Right lobe of liver (tissue), 6 donors: Measurements from ENCODE around the gene CALML4. TPM values are rescaled to one million over a fixed set of nuclear protein-coding genes. Genes with fewer than 3 reads are reported as not detected.
"Not testable (repeated sequence)": the region's sequence is repeated elsewhere in the genome, so short reads cannot be mapped to it uniquely, and the experiment has no call there.

Experiments used
- ATAC-seq, 4 donors: fragments of 200-7000 bp; cut with Tn5 transposase; one replicate each; pipeline ENCODE4 v1.9.1; 2020; ENCODE audit warnings: mild to moderate bottlenecking in 4 of 4, moderate library complexity in 4 of 4
- DNase-seq, 3 donors: peaks; one replicate each; pipeline ENCODE4 v3.0.0-alpha.2; 2020
- H3K27ac ChIP-seq, 3 donors: fragments of 200-600 bp; one replicate each; pipeline ENCODE4 v1.8.0; 2022
- H3K27me3 ChIP-seq, 2 donors: fragments of 200-600 bp; one replicate each; pipeline ENCODE4 v1.8.0; 2022
- H3K36me3 ChIP-seq, 4 donors: fragments of 200-600 bp; sonication (generic) in 1 of 4; one replicate each; pipeline versions ENCODE4 v1.5.1 to v1.8.0; 2017 to 2022; ENCODE audit warnings: control low read depth in 1 of 4
- H3K4me1 ChIP-seq, 4 donors: fragments of 200-600 bp; sonication (generic) in 1 of 4; one replicate each; pipeline versions ENCODE4 v1.5.1 to v1.8.0; 2017 to 2022; ENCODE audit warnings: control low read depth in 1 of 4
- H3K4me3 ChIP-seq, 3 donors: fragments of 200-600 bp; one replicate each; pipeline ENCODE4 v1.8.0; 2022
- H3K9me3 ChIP-seq, 4 donors: fragments of 200-600 bp; sonication (generic) in 1 of 4; one replicate each; pipeline versions ENCODE4 v1.5.1 to v1.8.0; 2017 to 2022; ENCODE audit warnings: control low read depth in 1 of 4
- POLR2A ChIP-seq: fragments of 450-650 bp; IDR thresholded peaks from one replicate; pipeline ENCODE4 v1.6.1; 2017; ENCODE audit warnings: antibody characterized with exemption, mild to moderate bottlenecking
- WGBS: methylation state at CpG from one replicate; pipeline ENCODE4 v1.1.6; 2018; ENCODE audit warnings: low coverage, low lambda C conversion rate; ENCODE audit not compliant: insufficient coverage; ENCODE audit errors: missing lambda C conversion rate; 5-methylcytosine and 5-hydroxymethylcytosine counted together
- intact Hi-C, 2 donors: fragments of 100-400 bp; cut with DNase I; formaldehyde crosslinking; loops; one replicate each; pipeline versions ENCODE4 v1.11.2 to v1.14.1; 2022
- total RNA-seq, 6 experiments: library from RNA; depleted of rRNA in 2 of 6; stranded (reverse); fragments of >200 nt in 2 of 6; fragmentation: NEBNext Ultra II Directional in 3 of 6; extraction: Animal tissue kit (Norgen Biotek cat#: 25700) in 3 of 6; gene quantifications; one replicate each; pipeline versions ENCODE4 v1.1.0 to v1.2.4, GENCODE V29; 2016 to 2023
- TF ChIP-seq, protein P1 (sequence below), 4 donors: fragments of 200-600 bp in 3 of 4; fragments of 450-650 bp in 1 of 4; IDR thresholded peaks; one replicate each; pipeline versions ENCODE4 v1.5.1 to v1.8.0; 2016 to 2022; ENCODE audit warnings: antibody characterized with exemption in 4 of 4, mild to moderate bottlenecking in 2 of 4
- donor health status: DM: no; HTN: yes; CAD: no.
- donor health status: DM: no; HTN: no; CAD: no.
- donor health status: DM: no; HTN: no; CAD: no.
- donor health status: DM: no; HTN: yes; CAD: no.
- donor health status: DM: no; HTN: yes; CAD: no.

The CALML4 gene
- total RNA-seq, 6 experiments from 2014 or later = 3.3 to 9.8 (median 6.1) TPM

DNA sequence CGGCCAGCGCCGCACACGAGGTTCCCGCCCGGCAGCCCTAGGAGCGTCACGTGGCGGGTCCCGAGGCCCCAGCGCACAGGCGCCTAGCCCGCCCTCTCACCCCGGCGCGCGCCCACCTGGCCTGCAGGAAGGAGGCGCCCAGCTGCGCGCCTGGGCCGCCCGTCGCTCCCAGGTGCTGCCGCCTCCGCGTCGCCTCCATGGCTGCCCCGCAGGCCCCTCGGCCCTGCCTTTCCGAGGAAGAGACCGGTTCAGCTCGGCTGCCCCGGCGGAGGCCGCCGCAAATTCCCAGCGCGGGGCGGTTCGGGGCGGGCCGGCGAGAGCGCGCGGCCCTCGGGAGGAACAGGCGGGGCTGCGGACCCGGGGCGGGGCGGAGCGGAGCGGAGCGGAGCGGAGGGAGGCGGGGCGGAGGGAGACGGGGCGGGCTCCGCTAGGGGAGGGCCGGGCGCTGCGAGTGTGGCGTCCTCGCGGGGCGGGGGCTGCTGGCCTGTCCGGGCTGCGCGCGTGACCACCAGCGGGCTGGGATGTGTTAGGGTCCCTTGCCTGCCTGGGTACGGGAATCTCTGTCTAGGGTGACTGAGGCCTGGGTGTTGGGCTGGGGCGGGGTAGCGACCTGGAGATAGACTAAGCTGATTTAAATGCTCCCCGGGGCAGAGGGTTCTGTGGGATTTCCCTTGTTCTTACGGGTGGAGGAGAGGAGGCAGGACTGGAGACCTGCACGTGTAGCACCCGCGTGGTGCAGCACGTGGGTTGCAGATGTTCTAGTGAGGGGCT lies 24.4 kb upstream of the CALML4 start, which contains the start of gene CLN6:
CLN6 (minus strand) TSS at position 343 of the 771 bp plus-strand sequence; CDS start at position 199, 144 bp downstream.
- Histone ChIP-seq H3K9me3 (no peaks in the 10 kb centered on the region), H3K27me3 (no peaks in the 10 kb centered on the region), H3K4me1 (peaks cover 0 to 30% (median 9%) of the 10 kb centered on the region in 4 donors), H3K4me3 (peak within 1 kb of the TSS; percentile 67 to 94 (median 89)), H3K36me3 (no peaks in the 10 kb centered on the region), H3K27ac (peak within 1 kb of the TSS; percentile 68 to 85 (median 82))
- ATAC-seq = peak; percentile 87 to 95 (median 92)
- peak; percentile 63 for TF ChIP-seq POLR2A
- TF ChIP-seq, protein P1, sequence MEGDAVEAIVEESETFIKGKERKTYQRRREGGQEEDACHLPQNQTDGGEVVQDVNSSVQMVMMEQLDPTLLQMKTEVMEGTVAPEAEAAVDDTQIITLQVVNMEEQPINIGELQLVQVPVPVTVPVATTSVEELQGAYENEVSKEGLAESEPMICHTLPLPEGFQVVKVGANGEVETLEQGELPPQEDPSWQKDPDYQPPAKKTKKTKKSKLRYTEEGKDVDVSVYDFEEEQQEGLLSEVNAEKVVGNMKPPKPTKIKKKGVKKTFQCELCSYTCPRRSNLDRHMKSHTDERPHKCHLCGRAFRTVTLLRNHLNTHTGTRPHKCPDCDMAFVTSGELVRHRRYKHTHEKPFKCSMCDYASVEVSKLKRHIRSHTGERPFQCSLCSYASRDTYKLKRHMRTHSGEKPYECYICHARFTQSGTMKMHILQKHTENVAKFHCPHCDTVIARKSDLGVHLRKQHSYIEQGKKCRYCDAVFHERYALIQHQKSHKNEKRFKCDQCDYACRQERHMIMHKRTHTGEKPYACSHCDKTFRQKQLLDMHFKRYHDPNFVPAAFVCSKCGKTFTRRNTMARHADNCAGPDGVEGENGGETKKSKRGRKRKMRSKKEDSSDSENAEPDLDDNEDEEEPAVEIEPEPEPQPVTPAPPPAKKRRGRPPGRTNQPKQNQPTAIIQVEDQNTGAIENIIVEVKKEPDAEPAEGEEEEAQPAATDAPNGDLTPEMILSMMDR (IDR thresholded peaks at IDR 0.05) = no peak
- intact Hi-C loops = no loop called here
- WGBS = 1% methylated on average over 9 of the region's 82 CpGs
- DNase-seq = peak; percentile 87 to 89 (median 89)

DNA sequence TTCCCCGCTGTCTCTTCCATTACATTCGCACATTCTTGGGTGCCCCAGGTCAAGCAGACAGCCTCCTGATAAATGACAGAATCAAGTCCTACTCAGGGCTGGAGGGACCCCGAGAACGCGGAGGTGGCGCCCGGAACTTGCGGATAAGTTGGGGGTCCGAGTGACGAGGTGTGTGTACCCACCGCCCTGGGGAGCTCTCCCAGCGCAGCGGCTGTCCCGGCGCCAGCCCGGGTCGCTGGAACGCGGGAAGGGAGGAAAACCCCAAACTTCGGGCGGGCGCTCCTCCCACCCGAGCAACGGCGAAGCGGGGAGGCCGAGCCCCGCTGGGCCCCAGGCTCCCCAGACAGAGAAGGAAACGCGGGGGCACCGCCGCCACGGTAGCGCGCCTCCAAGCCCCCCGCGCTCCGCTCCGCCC lies 23.8 kb upstream of the CALML4 start:
- no peak for TF ChIP-seq POLR2A
- TF ChIP-seq, protein P1 (IDR thresholded peaks at IDR 0.05) = no peak
- Histone ChIP-seq H3K4me1 (peaks cover 0 to 34% (median 9%) of the 10 kb centered on the region in 4 donors), H3K27ac (peak overlapping the region; percentile 68 to 85 (median 82)), H3K27me3 (no peaks in the 10 kb centered on the region), H3K9me3 (no peaks in the 10 kb centered on the region), H3K4me3 (peak overlapping the region; percentile 67 to 94 (median 89)), H3K36me3 (no peaks in the 10 kb centered on the region)
- intact Hi-C loops = no loop called here
- DNase-seq (peak in 1 of 3 donors; percentile 68), ATAC-seq (no peak)
- WGBS = 0% methylated on average over 2 of the region's 39 CpGs

DNA sequence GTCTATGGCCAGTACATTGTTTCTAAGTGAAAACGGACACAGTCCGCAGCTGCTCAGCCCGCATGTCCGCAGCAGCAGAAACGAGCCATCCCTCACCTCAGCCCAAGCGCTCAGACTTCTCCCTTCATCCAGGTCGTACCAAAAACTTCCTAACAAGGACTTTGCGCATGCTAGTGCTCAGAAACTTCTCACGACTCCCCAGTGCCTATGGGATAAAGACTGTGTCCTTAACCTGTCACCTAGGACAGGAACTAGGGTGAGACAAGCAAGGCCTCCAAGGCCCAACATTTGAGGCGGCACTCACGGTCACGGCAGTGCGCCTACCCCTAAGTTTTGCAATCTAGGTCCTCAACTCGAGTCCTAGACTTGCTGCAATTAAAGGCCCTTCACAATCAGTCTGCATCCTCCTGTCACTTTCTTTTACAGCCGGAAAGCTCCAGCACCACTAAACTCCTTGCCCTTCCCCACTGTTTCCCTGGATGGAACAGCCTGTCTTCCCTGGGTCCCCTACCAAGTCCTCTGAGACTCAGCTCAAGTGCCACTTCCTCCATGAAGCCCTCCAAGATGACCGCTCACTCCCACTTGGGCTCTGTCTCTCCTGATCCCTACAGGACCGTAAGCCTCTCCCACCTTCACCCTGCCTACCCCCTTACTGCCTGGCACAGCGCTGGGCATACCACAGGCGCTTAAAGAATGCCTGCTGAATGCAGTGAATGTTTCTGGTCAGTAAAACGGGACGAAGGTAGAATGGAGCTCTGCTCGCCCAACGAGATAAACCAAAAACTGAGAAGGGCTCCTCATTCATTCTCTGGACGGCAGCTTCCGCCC lies 23.2 kb upstream of the CALML4 start:
- Histone ChIP-seq H3K27ac (peak overlapping the region in 1 of 3 donors; percentile 85), H3K9me3 (no peaks in the 10 kb centered on the region)
- ATAC-seq = no peak

DNA sequence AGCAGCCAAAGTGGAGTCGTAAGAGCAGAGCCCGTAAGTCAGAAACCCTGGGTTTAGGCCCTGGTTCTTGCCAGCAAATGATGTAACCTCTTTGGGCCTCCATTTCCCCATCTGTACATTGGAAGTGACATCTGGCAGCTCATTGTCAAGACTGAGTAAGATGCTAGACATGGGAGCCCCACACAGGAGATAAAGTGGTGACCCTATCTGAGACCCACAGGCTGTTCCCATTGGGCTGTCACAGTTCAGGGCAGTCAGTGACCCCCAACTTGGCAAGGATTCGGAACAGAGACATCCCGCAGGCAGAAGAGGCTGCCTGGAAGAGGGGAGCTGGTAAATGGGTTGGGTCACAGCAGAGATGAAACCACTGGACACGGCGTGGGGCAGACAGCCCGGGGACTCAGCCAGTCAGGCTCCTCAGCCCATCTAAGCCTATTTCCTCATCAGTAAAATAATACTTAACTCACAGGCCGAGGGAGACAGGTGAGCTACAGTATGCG lies 22.6 kb upstream of the CALML4 start:
- no peak overlapping the region for H3K4me3 ChIP-seq
- ATAC-seq (no peak), DNase-seq (peak in 1 of 3 donors; percentile 37)

More for the DNA sequence above, 23.2 kb upstream of the CALML4 start:
- TF ChIP-seq POLR2A = no peak
- TF ChIP-seq, protein P1 (IDR thresholded peaks at IDR 0.05) = no peak
- intact Hi-C loops = no loop called here
- Histone ChIP-seq H3K4me3 (peak overlapping the region; percentile 67 to 94 (median 89)), H3K36me3 (no peaks in the 10 kb centered on the region), H3K4me1 (peaks cover 0 to 40% (median 9%) of the 10 kb centered on the region in 4 donors), H3K27me3 (no peaks in the 10 kb centered on the region)
- WGBS = 24% methylated on average over 22 of the region's 25 CpGs
- peak in 1 of 3 donors; percentile 32 for DNase-seq

DNA sequence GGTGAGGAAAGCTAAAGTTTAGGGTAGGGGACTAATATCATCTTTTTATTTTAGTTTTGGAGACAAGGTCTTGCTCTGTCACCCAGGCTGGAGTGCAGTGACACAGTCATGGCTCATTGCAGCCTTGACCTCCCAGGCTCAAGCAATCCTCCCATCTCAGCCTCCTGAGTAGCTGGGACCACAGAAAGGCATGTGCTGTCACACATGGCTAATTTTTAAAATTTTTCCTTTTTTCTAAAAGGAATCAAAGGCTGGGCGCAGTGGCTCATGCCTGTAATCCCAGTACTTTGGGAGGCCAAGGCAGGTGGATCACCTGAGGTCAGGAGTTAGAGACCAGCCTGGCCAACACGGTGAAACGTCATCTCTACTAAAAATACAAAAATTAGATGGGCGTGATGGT lies 20.3 kb upstream of the CALML4 start:
- H3K4me1 ChIP-seq = peaks cover 0 to 31% (median 5%) of the 10 kb centered on the region in 4 donors
- DNase-seq, intact Hi-C loops, ATAC-seq, H3K27ac ChIP-seq, H3K9me3 ChIP-seq, H3K27me3 ChIP-seq, H3K36me3 ChIP-seq, H3K4me3 ChIP-seq: not testable (repeated sequence)
- WGBS = 100% methylated on average over 3 of the region's 4 CpGs

More for the DNA sequence above, 22.6 kb upstream of the CALML4 start:
- Histone ChIP-seq H3K27ac (no peak overlapping the region), H3K36me3 (no peaks in the 10 kb centered on the region), H3K27me3 (no peaks in the 10 kb centered on the region), H3K9me3 (no peaks in the 10 kb centered on the region), H3K4me1 (peaks cover 0 to 38% (median 8%) of the 10 kb centered on the region in 4 donors)
- WGBS = 60% methylated on average over 3 of the region's 9 CpGs
- no peak for TF ChIP-seq POLR2A
- TF ChIP-seq, protein P1 (IDR thresholded peaks at IDR 0.05) = no peak
- intact Hi-C loops = no loop called here
